A673 (cell line): ENCODE data around the gene HM13. TPM values are rescaled to one million over a fixed set of nuclear protein-coding genes. Genes with fewer than 3 reads are reported as not detected.

Experiments
- BruUV-seq: library from RNA; stranded (reverse); fragments of 400-500 nt; replicated peaks from 2 replicates; lab custom pipeline; 2021; lab: Mats Ljungman, UMichigan
- CTCF ChIA-PET: fragments of 300-600 bp; sonication (Branson Sonifier 250); formaldehyde crosslinking; loops from one replicate; lab custom pipeline; 2022; ENCODE audit warnings: antibody characterized with exemption; lab: Charles Lee
- POLR2A ChIA-PET: fragments of 300-600 bp; sonication (Branson Sonifier 250); formaldehyde crosslinking; loops from one replicate; lab custom pipeline; 2022; ENCODE audit warnings: antibody characterized with exemption; ENCODE audit not compliant: low non-redundant PET; lab: Charles Lee
- DNase-seq: peaks from one replicate; pipeline ENCODE4 v3.0.0-alpha.2; 2015; ENCODE audit warnings: low spot score
- H3K27ac ChIP-seq: fragments of 200-600 bp; sonication (generic); 2 replicates; pipeline ENCODE4 v1.5.1; 2016; ENCODE audit warnings: mixed run types, low read depth, mild to moderate bottlenecking, mixed read lengths, antibody characterized with exemption, low read length; ENCODE audit not compliant: poor library complexity, severe bottlenecking
- H3K27me3 ChIP-seq: fragments of 200-600 bp; sonication (generic); replicated peaks from 2 replicates; pipeline ENCODE4 v1.6.1; 2017; ENCODE audit warnings: mixed run types, low read depth, mild to moderate bottlenecking, mixed read lengths, antibody characterized with exemption, low read length; ENCODE audit not compliant: insufficient read depth, poor library complexity
- H3K36me3 ChIP-seq: fragments of 200-600 bp; sonication (generic); 2 replicates; pipeline ENCODE4 v1.6.1; 2016; ENCODE audit warnings: mixed run types, mild to moderate bottlenecking, mixed read lengths, antibody characterized with exemption, low read length; ENCODE audit not compliant: insufficient read depth, poor library complexity, severe bottlenecking
- H3K4me1 ChIP-seq: fragments of 200-600 bp; sonication (generic); 2 replicates; pipeline ENCODE4 v1.6.1; 2017; ENCODE audit warnings: mixed run types, mild to moderate bottlenecking, mixed read lengths, antibody characterized with exemption, low read length; ENCODE audit not compliant: insufficient read depth, poor library complexity, severe bottlenecking
- H3K4me3 ChIP-seq: fragments of 200-600 bp; sonication (generic); 2 replicates; pipeline ENCODE4 v1.5.1; 2016; ENCODE audit warnings: low read depth, mixed run types, mild to moderate bottlenecking, mixed read lengths, low read length; ENCODE audit not compliant: poor library complexity, severe bottlenecking
- H3K9me3 ChIP-seq: fragments of 200-600 bp; sonication (generic); 2 replicates; pipeline ENCODE4 v1.6.1; 2016; ENCODE audit warnings: mixed run types, low read depth, mild to moderate bottlenecking, mixed read lengths, antibody characterized with exemption, low read length; ENCODE audit not compliant: poor library complexity, severe bottlenecking
- EZH2 ChIP-seq: fragments of 200-600 bp; sonication (generic); IDR thresholded peaks from 2 replicates; pipeline ENCODE4 v1.6.1; 2017; ENCODE audit warnings: borderline replicate concordance, low read depth, mild to moderate bottlenecking, mixed read lengths, antibody characterized with exemption, low read length; ENCODE audit not compliant: poor library complexity, severe bottlenecking
- intact Hi-C: fragments of 100-400 bp; cut with micrococcal nuclease; formaldehyde crosslinking; loops from one replicate; pipeline ENCODE4 v1.10.0; 2022; ENCODE audit not compliant: unreplicated experiment
- total RNA-seq: library from RNA; stranded (reverse); gene quantifications from 2 replicates; pipeline ENCODE4 v1.2.3, GENCODE V29; 2021
- TF ChIP-seq, protein P1 (sequence below): fragments of 300-800, 200-600 bp; sonication (generic); conservative IDR thresholded peaks from 2 replicates; pipeline ENCODE4 v1.5.1; 2017; ENCODE audit warnings: low read depth, mild to moderate bottlenecking, antibody characterized with exemption, low read length, moderate library complexity, mixed read lengths

HM13 gene
- total RNA-seq, 1 experiment from 2014 or later = 196 TPM

DNA sequence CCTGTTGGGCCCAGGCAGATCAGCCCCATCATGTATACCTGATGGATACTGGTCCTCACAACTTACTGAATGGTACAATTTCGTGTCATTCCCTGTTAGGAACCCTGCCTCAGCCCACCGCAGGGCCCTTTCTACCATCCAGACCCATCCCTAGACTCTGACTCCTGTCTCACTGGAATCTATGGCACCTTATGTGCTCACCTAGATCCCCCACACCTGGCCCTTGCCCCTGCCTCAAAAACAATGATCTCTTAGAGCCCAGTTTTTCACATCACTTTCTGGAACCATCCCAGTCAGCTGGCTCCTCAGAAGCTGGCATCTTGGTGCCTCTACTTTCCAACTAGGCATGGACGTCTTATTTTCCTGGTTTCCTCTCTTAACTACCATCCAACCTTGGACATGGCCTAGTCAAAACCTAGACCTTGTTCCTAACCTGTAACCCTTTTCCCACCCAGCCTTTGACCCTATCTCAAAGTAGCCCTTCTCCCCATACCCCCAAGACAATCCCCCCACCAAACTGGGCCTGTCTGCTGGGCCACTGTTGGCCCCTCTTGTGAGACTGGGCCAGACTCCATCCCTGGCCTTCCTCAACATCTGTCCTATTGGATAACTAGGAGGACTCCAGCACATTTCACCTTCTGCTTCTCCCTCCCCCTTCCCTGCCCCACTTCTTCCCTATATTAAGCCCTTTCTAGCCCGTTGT is 981 bp downstream of the HM13 start:
- H3K4me1 ChIP-seq = peaks cover 13% of the 10 kb centered on the region
- BruUV-seq = no TSS peak
- intact Hi-C loops = no loop called here
- H3K4me3 ChIP-seq = peak overlapping the region; percentile 90
- ChIA-PET CTCF (no interaction called here), POLR2A (no interaction called here)
- peaks cover 7% of the 10 kb centered on the region for H3K36me3 ChIP-seq
- H3K27me3 ChIP-seq = no peaks in the 10 kb centered on the region
- TF ChIP-seq, protein P1, sequence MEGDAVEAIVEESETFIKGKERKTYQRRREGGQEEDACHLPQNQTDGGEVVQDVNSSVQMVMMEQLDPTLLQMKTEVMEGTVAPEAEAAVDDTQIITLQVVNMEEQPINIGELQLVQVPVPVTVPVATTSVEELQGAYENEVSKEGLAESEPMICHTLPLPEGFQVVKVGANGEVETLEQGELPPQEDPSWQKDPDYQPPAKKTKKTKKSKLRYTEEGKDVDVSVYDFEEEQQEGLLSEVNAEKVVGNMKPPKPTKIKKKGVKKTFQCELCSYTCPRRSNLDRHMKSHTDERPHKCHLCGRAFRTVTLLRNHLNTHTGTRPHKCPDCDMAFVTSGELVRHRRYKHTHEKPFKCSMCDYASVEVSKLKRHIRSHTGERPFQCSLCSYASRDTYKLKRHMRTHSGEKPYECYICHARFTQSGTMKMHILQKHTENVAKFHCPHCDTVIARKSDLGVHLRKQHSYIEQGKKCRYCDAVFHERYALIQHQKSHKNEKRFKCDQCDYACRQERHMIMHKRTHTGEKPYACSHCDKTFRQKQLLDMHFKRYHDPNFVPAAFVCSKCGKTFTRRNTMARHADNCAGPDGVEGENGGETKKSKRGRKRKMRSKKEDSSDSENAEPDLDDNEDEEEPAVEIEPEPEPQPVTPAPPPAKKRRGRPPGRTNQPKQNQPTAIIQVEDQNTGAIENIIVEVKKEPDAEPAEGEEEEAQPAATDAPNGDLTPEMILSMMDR = no peak
- no peak for TF ChIP-seq EZH2
- peak overlapping the region; percentile 86 for H3K27ac ChIP-seq
- no peak for DNase-seq
- no peaks in the 10 kb centered on the region for H3K9me3 ChIP-seq

DNA sequence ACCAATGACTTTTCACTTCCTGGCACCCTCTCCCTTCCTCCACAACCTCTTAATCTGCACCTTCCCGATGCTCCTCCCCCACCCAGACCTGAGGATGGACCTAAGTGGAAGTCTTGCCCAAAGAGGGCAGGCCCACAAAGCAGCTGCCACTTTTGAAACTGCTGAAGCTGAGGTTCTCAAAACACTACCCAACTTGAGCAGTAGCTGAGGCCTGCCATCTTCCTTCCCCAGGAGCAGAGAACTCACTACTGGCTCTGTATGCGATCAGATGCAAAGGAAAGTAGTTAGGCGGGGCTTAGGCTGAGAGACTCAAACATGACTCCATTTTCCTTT is 1.5 kb downstream of the HM13 start:
- H3K27ac ChIP-seq = peak overlapping the region; percentile 86
- H3K4me3 ChIP-seq = peak overlapping the region; percentile 90
- peaks cover 13% of the 10 kb centered on the region for H3K4me1 ChIP-seq
- H3K27me3 ChIP-seq = no peaks in the 10 kb centered on the region
- TF ChIP-seq EZH2 = no peak
- H3K9me3 ChIP-seq = no peaks in the 10 kb centered on the region
- peaks cover 7% of the 10 kb centered on the region for H3K36me3 ChIP-seq
- DNase-seq = no peak
- ChIA-PET CTCF (no interaction called here), POLR2A (no interaction called here)
- BruUV-seq = no TSS peak
- intact Hi-C loops = no loop called here

DNA sequence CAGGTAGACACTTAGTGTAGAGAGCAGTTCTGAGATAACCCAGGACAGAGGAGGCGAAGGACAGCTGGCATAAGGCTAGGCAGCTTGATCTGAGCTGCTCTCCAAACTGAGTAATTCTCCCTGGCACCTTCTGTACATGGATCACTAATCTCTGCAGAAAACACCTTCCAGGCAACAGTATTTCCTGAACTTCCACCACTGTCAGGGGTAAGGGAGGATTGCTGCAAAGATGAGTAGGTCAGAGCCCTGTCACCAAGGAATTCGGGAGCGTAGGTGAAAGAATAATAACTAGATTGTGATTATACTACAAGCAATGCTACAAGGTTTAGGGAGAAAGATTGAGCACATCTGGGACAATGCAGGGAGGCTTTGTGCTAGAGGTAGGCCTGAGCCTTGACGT is 1.9 kb downstream of the HM13 start:
- BruUV-seq = TSS peak; percentile 42
- ChIA-PET POLR2A (no interaction called here), CTCF (no interaction called here)
- intact Hi-C loops = no loop called here
- Histone ChIP-seq H3K27me3 (no peaks in the 10 kb centered on the region), H3K9me3 (no peaks in the 10 kb centered on the region), H3K27ac (peak overlapping the region; percentile 86), H3K4me1 (peaks cover 13% of the 10 kb centered on the region), H3K36me3 (peaks cover 7% of the 10 kb centered on the region), H3K4me3 (peak overlapping the region; percentile 90)
- TF ChIP-seq EZH2 = no peak
- TF ChIP-seq, protein P1 = no peak
- DNase-seq = no peak

DNA sequence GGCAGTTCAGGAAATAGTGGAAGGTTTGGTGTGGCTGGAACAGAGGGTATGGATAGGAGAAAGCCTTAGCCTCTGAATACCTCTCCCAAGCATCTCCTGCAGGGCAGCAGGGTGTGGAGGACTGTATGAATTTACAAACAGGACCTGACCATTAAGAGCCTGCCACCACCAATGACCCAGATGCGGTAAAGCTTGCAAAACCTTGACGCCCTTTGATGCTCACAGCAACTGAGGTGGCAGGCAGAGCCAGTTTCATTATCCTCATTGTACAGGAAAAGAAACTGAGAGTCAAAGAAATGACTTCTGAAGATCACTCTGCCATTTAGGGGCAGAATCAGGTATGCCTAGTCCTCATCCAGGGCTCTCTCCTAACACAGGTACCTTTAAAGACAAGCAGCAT is 2.4 kb downstream of the HM13 start:
- H3K9me3 ChIP-seq = no peaks in the 10 kb centered on the region
- H3K36me3 ChIP-seq = peaks cover 7% of the 10 kb centered on the region
- no peak for DNase-seq
- peak overlapping the region; percentile 86 for H3K27ac ChIP-seq
- no TSS peak for BruUV-seq
- H3K4me3 ChIP-seq = no peak overlapping the region
- ChIA-PET CTCF (no interaction called here), POLR2A (no interaction called here)
- intact Hi-C loops = no loop called here
- no peaks in the 10 kb centered on the region for H3K27me3 ChIP-seq
- TF ChIP-seq EZH2 = no peak
- TF ChIP-seq, protein P1 = no peak
- H3K4me1 ChIP-seq = peaks cover 13% of the 10 kb centered on the region
